ENCODE results near the gene BZW2.

The BZW2 gene

GRCh38 chr7:16732828-16733227 is 86.8 kb downstream of the BZW2 start:
- no peak for DNase-seq
- TF ChIP-seq POLR2A (IDR thresholded peaks at IDR 0.05; ENCODE audit: low read length), result no peak
- TF ChIP-seq GATA1 (IDR thresholded peaks at IDR 0.05; ENCODE audit: low read depth, low read length), result no peak

GRCh38 chr7:16734148-16734726 is 88.3 kb downstream of the BZW2 start:
- DNase-seq, result no peak
- no peak for TF ChIP-seq POLR2A (IDR thresholded peaks at IDR 0.05; ENCODE audit: low read length)
- TF ChIP-seq GATA1 (IDR thresholded peaks at IDR 0.05; ENCODE audit: low read depth, low read length), result no peak

GRCh38 chr7:16735020-16735419 is 89.0 kb downstream of the BZW2 start:
- no peak for DNase-seq
- TF ChIP-seq GATA1 (IDR thresholded peaks at IDR 0.05; ENCODE audit: low read depth, low read length) (no peak), POLR2A (IDR thresholded peaks at IDR 0.05; ENCODE audit: low read length) (no peak)

GRCh38 chr7:16738011-16738688 is 92.2 kb downstream of the BZW2 start:
- DNase-seq, result no peak
- TF ChIP-seq POLR2A (IDR thresholded peaks at IDR 0.05; ENCODE audit: low read length) (no peak), GATA1 (IDR thresholded peaks at IDR 0.05; ENCODE audit: low read depth, low read length) (no peak)

GRCh38 chr7:16739863-16740622 is 94.1 kb downstream of the BZW2 start:
- TF ChIP-seq POLR2A (IDR thresholded peaks at IDR 0.05; ENCODE audit: low read length) (peak; percentile 7), GATA1 (IDR thresholded peaks at IDR 0.05; ENCODE audit: low read depth, low read length) (peak; percentile 61)
- peak; percentile 94 to 96 for DNase-seq

- TF ChIP-seq POLR2A (IDR thresholded peaks at IDR 0.05; ENCODE audit: low read length), result peak; percentile 9
- TF ChIP-seq GATA1 (IDR thresholded peaks at IDR 0.05; ENCODE audit: low read depth, low read length), result no peak
- no peak for DNase-seq
Observed at GRCh38 chr7:16740623-16740953, 94.6 kb downstream of the BZW2 start.

GRCh38 chr7:16740996-16741395 is 95.0 kb downstream of the BZW2 start:
- TF ChIP-seq GATA1 (IDR thresholded peaks at IDR 0.05; ENCODE audit: low read depth, low read length), result no peak
- TF ChIP-seq POLR2A (IDR thresholded peaks at IDR 0.05; ENCODE audit: low read length), result peak; percentile 3
- peak; percentile 16 to 50 for DNase-seq

GRCh38 chr7:16741676-16742075 is 95.7 kb downstream of the BZW2 start:
- TF ChIP-seq GATA1 (IDR thresholded peaks at IDR 0.05; ENCODE audit: low read depth, low read length) (no peak), POLR2A (IDR thresholded peaks at IDR 0.05; ENCODE audit: low read length) (no peak)
- peak in 1 of 2 experiments; percentile 49 for DNase-seq

GRCh38 chr7:16742547-16742946 is 96.6 kb downstream of the BZW2 start:
- peak; percentile 66 to 80 for DNase-seq
- TF ChIP-seq POLR2A (IDR thresholded peaks at IDR 0.05; ENCODE audit: low read length) (no peak), GATA1 (IDR thresholded peaks at IDR 0.05; ENCODE audit: low read depth, low read length) (no peak)

- TF ChIP-seq GATA1 (IDR thresholded peaks at IDR 0.05; ENCODE audit: low read depth, low read length) (no peak), POLR2A (IDR thresholded peaks at IDR 0.05; ENCODE audit: low read length) (no peak)
- peak in 1 of 2 experiments; percentile 35 for DNase-seq
Observed at GRCh38 chr7:16743236-16743635, 97.3 kb downstream of the BZW2 start.

GRCh38 chr7:16744518-16745250 is 98.7 kb downstream of the BZW2 start:
- no peak for TF ChIP-seq POLR2A (IDR thresholded peaks at IDR 0.05; ENCODE audit: low read length)
- TF ChIP-seq GATA1 (IDR thresholded peaks at IDR 0.05; ENCODE audit: low read depth, low read length), result no peak
- peak; percentile 29 to 65 for DNase-seq

- TF ChIP-seq POLR2A (IDR thresholded peaks at IDR 0.05; ENCODE audit: low read length) (no peak), GATA1 (IDR thresholded peaks at IDR 0.05; ENCODE audit: low read depth, low read length) (no peak)
- no peak for DNase-seq
Observed at GRCh38 chr7:16745645-16746044, 99.7 kb downstream of the BZW2 start.

- DNase-seq, result no peak
- no peak for TF ChIP-seq GATA1 (IDR thresholded peaks at IDR 0.05; ENCODE audit: low read depth, low read length)
- TF ChIP-seq POLR2A (IDR thresholded peaks at IDR 0.05; ENCODE audit: low read length), result no peak
Observed at GRCh38 chr7:16747102-16747501, 101.1 kb downstream of the BZW2 start.
